Measurements from ENCODE around the gene ENTPD2. TPM values are rescaled to one million over a fixed set of nuclear protein-coding genes. Genes with fewer than 3 reads are reported as not detected.

The ENTPD2 gene
- total and polyA plus RNA-seq, 2 of the 4 experiments (the other 2 are of a cell fraction) = not detected

- H2BK15ac ChIP-seq (ENCODE audit: low read depth, low read length) = no peak overlapping the region
- H3K9me3 ChIP-seq (ENCODE audit: control insufficient read depth, insufficient read depth, low read length) = no peaks in the 10 kb centered on the region; the same call in 1 of the 2 replicates
- no peak overlapping the region for H2BK20ac ChIP-seq (ENCODE audit: low read depth, low read length)
- H4K5ac ChIP-seq (ENCODE audit: low read depth, low read length) = no peak overlapping the region
- no peak overlapping the region for H3K4ac ChIP-seq (ENCODE audit: low read depth, low read length)
- no peak overlapping the region for H2BK120ac ChIP-seq (ENCODE audit: low read depth, low read length)
- H2AK5ac ChIP-seq (ENCODE audit: low read depth, low read length) = no peak overlapping the region
- no peak overlapping the region for H3K4me2 ChIP-seq (ENCODE audit: low read depth, low read length)
- TF ChIP-seq, protein P1, sequence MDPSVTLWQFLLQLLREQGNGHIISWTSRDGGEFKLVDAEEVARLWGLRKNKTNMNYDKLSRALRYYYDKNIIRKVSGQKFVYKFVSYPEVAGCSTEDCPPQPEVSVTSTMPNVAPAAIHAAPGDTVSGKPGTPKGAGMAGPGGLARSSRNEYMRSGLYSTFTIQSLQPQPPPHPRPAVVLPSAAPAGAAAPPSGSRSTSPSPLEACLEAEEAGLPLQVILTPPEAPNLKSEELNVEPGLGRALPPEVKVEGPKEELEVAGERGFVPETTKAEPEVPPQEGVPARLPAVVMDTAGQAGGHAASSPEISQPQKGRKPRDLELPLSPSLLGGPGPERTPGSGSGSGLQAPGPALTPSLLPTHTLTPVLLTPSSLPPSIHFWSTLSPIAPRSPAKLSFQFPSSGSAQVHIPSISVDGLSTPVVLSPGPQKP (IDR thresholded peaks at IDR 0.05; ENCODE audit: borderline replicate concordance, low read depth, low read length) = no peak
- no peak for TF ChIP-seq NFE2L2 (IDR thresholded peaks at IDR 0.05; ENCODE audit: low read depth, low read length)
- TF ChIP-seq FOS (IDR thresholded peaks at IDR 0.05; ENCODE audit: low read depth, low read length) = no peak
- TF ChIP-seq MAFK (IDR thresholded peaks at IDR 0.05; ENCODE audit: low read depth, low read length) = no peak
- TF ChIP-seq CEBPB (IDR thresholded peaks at IDR 0.05; ENCODE audit: low read depth, low read length) = no peak
- TF ChIP-seq MAZ (IDR thresholded peaks at IDR 0.05; ENCODE audit: borderline replicate concordance, low read depth, low read length) = no peak
- TF ChIP-seq RAD21 (IDR thresholded peaks at IDR 0.05; ENCODE audit: low read length) = no peak
- TF ChIP-seq, protein P2, sequence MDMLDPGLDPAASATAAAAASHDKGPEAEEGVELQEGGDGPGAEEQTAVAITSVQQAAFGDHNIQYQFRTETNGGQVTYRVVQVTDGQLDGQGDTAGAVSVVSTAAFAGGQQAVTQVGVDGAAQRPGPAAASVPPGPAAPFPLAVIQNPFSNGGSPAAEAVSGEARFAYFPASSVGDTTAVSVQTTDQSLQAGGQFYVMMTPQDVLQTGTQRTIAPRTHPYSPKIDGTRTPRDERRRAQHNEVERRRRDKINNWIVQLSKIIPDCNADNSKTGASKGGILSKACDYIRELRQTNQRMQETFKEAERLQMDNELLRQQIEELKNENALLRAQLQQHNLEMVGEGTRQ (IDR thresholded peaks at IDR 0.05; ENCODE audit: low read depth, low read length) = no peak
- no peak for TF ChIP-seq POLR2A (IDR thresholded peaks at IDR 0.05; ENCODE audit: low read depth, low read length)
- no peak for TF ChIP-seq RCOR1 (IDR thresholded peaks at IDR 0.05; ENCODE audit: insufficient replicate concordance, low read length)
- peaks cover 5% of the 10 kb centered on the region for H4K20me1 ChIP-seq (ENCODE audit: insufficient read depth, low read length)
- no peak overlapping the region for H3K4me3 ChIP-seq (ENCODE audit: insufficient read depth, low read depth, low read length)
- H3K4me1 ChIP-seq (ENCODE audit: control insufficient read depth, insufficient read depth, low read length) = no peaks in the 10 kb centered on the region
- no peak overlapping the region for H4K8ac ChIP-seq (ENCODE audit: low read depth in 2 of 2, low read length in 2 of 2)
- H3K36me3 ChIP-seq (ENCODE audit: control insufficient read depth, insufficient read depth, low read length) = peaks cover 74% of the 10 kb centered on the region
- no peak overlapping the region for H3K9ac ChIP-seq (ENCODE audit: low read depth, low read length)
- H3K27me3 ChIP-seq (ENCODE audit: control insufficient read depth, insufficient read depth, low read length) = no peaks in the 10 kb centered on the region
- ChIA-PET POLR2A (ENCODE audit: unreplicated experiment) (no interaction called here), CTCF (no interaction called here)
- WGBS, 2 experiments (ENCODE audit: extremely low coverage in 2 of 2, insufficient read length in 1 of 2) = 93% methylated on average over 37 of the region's 37 CpGs; no CpG with 5 or more reads in 1 of the 2 experiments
- no peak overlapping the region for H3K27ac ChIP-seq (ENCODE audit: insufficient read depth, low read length)
- H3K79me1 ChIP-seq (ENCODE audit: low read depth in 1 of 2, low read length in 2 of 2) = peaks cover 0 to 23% of the 10 kb centered on the region in 2 experiments; a peak in 3 of 4 replicates
- DNase-seq = no peak
- no peak for ATAC-seq (ENCODE audit: low read depth)
- H4K91ac ChIP-seq (ENCODE audit: insufficient read depth, low read depth, low read length) = no peak overlapping the region
- no peak overlapping the region for H3K18ac ChIP-seq (ENCODE audit: low read depth, low read length)
- intact Hi-C loops (cut with micrococcal nuclease) (no loop called here), in situ Hi-C loops (cut with MboI; ENCODE audit: low sequenced_read_pairs) (no loop called here), dilution Hi-C loops (cut with HindIII; ENCODE audit: low sequenced_read_pairs, unreplicated experiment) (no loop called here)
- H2AK9ac ChIP-seq (replicated peaks; ENCODE audit: low read depth, low read length, poor library complexity) = no peak overlapping the region
- no TSS peak for BruUV-seq (replicated peaks)
- H3K56ac ChIP-seq (ENCODE audit: extremely low read depth, insufficient read depth, low read length) = no peak overlapping the region
- no peak overlapping the region for H2AFZ ChIP-seq (replicated peaks; ENCODE audit: low read length, poor library complexity)
- H2BK5ac ChIP-seq (ENCODE audit: low read depth, low read length, poor library complexity, severe bottlenecking) = no peak overlapping the region
- peaks cover 2% of the 10 kb centered on the region; the same call in 1 of the 2 replicates for H3K9me1 ChIP-seq (ENCODE audit: insufficient read depth, low read length)
- no peak overlapping the region for H3K14ac ChIP-seq (replicated peaks; ENCODE audit: low read depth, low read length)
- no peak overlapping the region for H3K23ac ChIP-seq (ENCODE audit: low read depth, low read length)
Observed at GRCh38 chr9:137103206-137103999, 49.5 kb upstream of the ENTPD2 start.

All from IMR-90 (cell line).